ENCODE results near the gene CDK19. TPM values are rescaled to one million over a fixed set of nuclear protein-coding genes. Genes with fewer than 3 reads are reported as not detected.

CDK19 gene
- total and polyA plus RNA-seq, 10 of the 15 experiments (the other 5 are each of a cell fraction or from before 2014, with no cell fraction given) = 4.6 to 21.4 (median 12.4) TPM

GRCh38 chr6:110815411-110816409 lies at the start of gene CDK19 (continued):
- TF ChIP-seq NR2C2 (IDR thresholded peaks at IDR 0.05; ENCODE audit: borderline replicate concordance, control insufficient read depth, insufficient read length, low read depth) (no peak), BCL3 (IDR thresholded peaks at IDR 0.05; ENCODE audit: borderline replicate concordance, insufficient read depth, low read depth, low read length, poor library complexity, severe bottlenecking) (no peak), FOS (IDR thresholded peaks at IDR 0.05; ENCODE audit: borderline replicate concordance, extremely low read depth, insufficient read length) (peak; percentile 32), NR2C1 (IDR thresholded peaks at IDR 0.05) (peak; percentile 2; the same call in 1 of the 2 replicates), RELB (IDR thresholded peaks at IDR 0.05; ENCODE audit: low read depth) (peak; percentile 90), YY1 (IDR thresholded peaks at IDR 0.05; ENCODE audit: low read depth, low read length) (peak; percentile 74; the same call in 1 of the 2 replicates), ZNF274 (IDR thresholded peaks at IDR 0.05; ENCODE audit: insufficient read depth, insufficient read length) (no peak), TARDBP (IDR thresholded peaks at IDR 0.05; ENCODE audit: borderline replicate concordance) (peak; percentile 68; the same call in 1 of the 2 replicates), SREBF2 (IDR thresholded peaks at IDR 0.05; ENCODE audit: low read length) (no peak), BMI1 (IDR thresholded peaks at IDR 0.05; ENCODE audit: borderline replicate concordance) (no peak), ZNF592 (IDR thresholded peaks at IDR 0.05) (no peak), PML (IDR thresholded peaks at IDR 0.05; ENCODE audit: low read length) (peak; percentile 94), MYC (IDR thresholded peaks at IDR 0.05; ENCODE audit: insufficient read depth, insufficient read length, insufficient replicate concordance, low read length, severe bottlenecking) (no peak), HCFC1 (IDR thresholded peaks at IDR 0.05; ENCODE audit: low read length) (peak; percentile 91), EGR1 (IDR thresholded peaks at IDR 0.05; ENCODE audit: borderline replicate concordance in 1 of 2, low read depth in 2 of 2, low read length in 2 of 2) (peak in 1 of 2 experiments; percentile 97; a peak in 2 of 3 replicates), POLR2A (IDR thresholded peaks at IDR 0.05; ENCODE audit: low read depth, low read length) (peak; percentile 94)
- TF ChIP-seq, protein P1, sequence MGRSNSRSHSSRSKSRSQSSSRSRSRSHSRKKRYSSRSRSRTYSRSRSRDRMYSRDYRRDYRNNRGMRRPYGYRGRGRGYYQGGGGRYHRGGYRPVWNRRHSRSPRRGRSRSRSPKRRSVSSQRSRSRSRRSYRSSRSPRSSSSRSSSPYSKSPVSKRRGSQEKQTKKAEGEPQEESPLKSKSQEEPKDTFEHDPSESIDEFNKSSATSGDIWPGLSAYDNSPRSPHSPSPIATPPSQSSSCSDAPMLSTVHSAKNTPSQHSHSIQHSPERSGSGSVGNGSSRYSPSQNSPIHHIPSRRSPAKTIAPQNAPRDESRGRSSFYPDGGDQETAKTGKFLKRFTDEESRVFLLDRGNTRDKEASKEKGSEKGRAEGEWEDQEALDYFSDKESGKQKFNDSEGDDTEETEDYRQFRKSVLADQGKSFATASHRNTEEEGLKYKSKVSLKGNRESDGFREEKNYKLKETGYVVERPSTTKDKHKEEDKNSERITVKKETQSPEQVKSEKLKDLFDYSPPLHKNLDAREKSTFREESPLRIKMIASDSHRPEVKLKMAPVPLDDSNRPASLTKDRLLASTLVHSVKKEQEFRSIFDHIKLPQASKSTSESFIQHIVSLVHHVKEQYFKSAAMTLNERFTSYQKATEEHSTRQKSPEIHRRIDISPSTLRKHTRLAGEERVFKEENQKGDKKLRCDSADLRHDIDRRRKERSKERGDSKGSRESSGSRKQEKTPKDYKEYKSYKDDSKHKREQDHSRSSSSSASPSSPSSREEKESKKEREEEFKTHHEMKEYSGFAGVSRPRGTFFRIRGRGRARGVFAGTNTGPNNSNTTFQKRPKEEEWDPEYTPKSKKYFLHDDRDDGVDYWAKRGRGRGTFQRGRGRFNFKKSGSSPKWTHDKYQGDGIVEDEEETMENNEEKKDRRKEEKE (IDR thresholded peaks at IDR 0.05) = no peak

All from GM12878 (cell line).